OCI-LY3 (cell line): ENCODE results near the gene KAZN.

ENCODE experiments used
- H2AFZ ChIP-seq: fragments of 200-600, 300-600 bp; shearing (Covaris generic); 2 replicates; pipeline ENCODE4 v1.6.0; 2014; ENCODE audit warnings: antibody characterized with exemption, low read depth, low read length
- H3K27ac ChIP-seq: fragments of 200-600, 300-600 bp; sonication (generic); 2 replicates; pipeline ENCODE4 v1.5.1; 2014; ENCODE audit warnings: mild to moderate bottlenecking, low read length, moderate library complexity, mixed read lengths
- H3K27me3 ChIP-seq: fragments of 200-600, 300-600 bp; sonication (generic); 2 replicates; pipeline ENCODE4 v1.6.1; 2014; ENCODE audit warnings: low read depth, low read length, mixed read lengths
- H3K36me3 ChIP-seq: fragments of 200-600, 300-600 bp; sonication (generic); replicated peaks from 2 replicates; pipeline ENCODE3; 2014; ENCODE audit warnings: low read depth, low read length, mixed read lengths
- H3K4me1 ChIP-seq: fragments of 300-600, 200-600 bp; sonication (generic); 2 replicates; pipeline ENCODE4 v1.6.1; 2014; ENCODE audit warnings: low read length, mixed read lengths
- H3K4me2 ChIP-seq: fragments of 200-600, 300-600 bp; sonication (generic); 2 replicates; pipeline ENCODE4 v1.6.1; 2014; ENCODE audit warnings: low read length, mixed read lengths
- H3K4me3 ChIP-seq: fragments of 300-600, 200-600 bp; sonication (generic); 2 replicates; pipeline ENCODE4 v1.5.1; 2014; ENCODE audit warnings: antibody characterized with exemption, mild to moderate bottlenecking, low read length, moderate library complexity
- H3K79me2 ChIP-seq: fragments of 300-600, 200-600 bp; shearing (Covaris generic); 2 replicates; pipeline ENCODE4 v1.6.1; 2014; ENCODE audit warnings: mild to moderate bottlenecking, low read length, mixed read lengths
- H3K9ac ChIP-seq: fragments of 300-600, 200-600 bp; shearing (Covaris generic); 2 replicates; pipeline ENCODE4 v1.6.0; 2014; ENCODE audit warnings: mild to moderate bottlenecking, low read length, moderate library complexity
- H3K9me3 ChIP-seq: fragments of 200-600, 300-600 bp; shearing (Covaris generic); 2 replicates; pipeline ENCODE4 v1.6.1; 2014; ENCODE audit warnings: low read length, mixed read lengths; ENCODE audit not compliant: insufficient read depth
- H4K20me1 ChIP-seq: fragments of 200-600, 300-600 bp; sonication (generic); 2 replicates; pipeline ENCODE4 v1.6.1; 2016; ENCODE audit warnings: low read length, mixed read lengths; ENCODE audit not compliant: insufficient read depth
- EZH2phosphoT487 ChIP-seq: fragments of 200-600 bp; shearing (Covaris generic); IDR thresholded peaks from 2 replicates; pipeline ENCODE4 v1.6.1; 2018; ENCODE audit warnings: antibody characterized with exemption, mixed run types, low read depth
- TF ChIP-seq, protein P1 (sequence below): fragments of 200-600, 300-600 bp; sonication (generic); IDR thresholded peaks from 2 replicates; pipeline ENCODE4 v1.5.1; 2014; ENCODE audit warnings: antibody characterized with exemption, low read length, low read depth

Gene KAZN

DNA sequence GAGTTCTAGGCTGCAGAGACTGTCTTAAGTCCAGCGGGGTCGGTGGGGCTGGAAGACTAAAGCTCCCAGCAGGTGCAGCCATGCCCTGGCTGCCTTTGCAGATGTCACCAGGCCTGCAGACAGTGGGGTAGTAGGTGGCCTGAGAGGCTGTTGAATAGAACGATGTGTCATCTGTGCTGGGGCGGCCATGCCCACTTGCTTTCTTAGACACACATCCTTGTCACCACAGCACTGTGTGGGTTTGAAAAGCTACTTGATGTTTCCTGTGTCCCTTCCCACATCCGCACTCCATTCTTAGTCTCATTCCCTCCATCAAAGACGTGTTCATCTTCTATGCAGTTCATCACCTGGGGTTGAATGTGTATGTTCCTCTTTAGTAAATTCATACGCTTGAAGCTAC lies 370.5 kb downstream of the KAZN start:
- Histone ChIP-seq H2AFZ (no peak overlapping the region), H3K4me2 (no peak overlapping the region), H3K27me3 (no peaks in the 10 kb centered on the region), H3K27ac (no peak overlapping the region), H3K9me3 (no peaks in the 10 kb centered on the region), H3K9ac (no peak overlapping the region), H4K20me1 (no peaks in the 10 kb centered on the region), H3K4me3 (no peak overlapping the region), H3K79me2 (no peaks in the 10 kb centered on the region), H3K4me1 (no peaks in the 10 kb centered on the region), H3K36me3 (no peaks in the 10 kb centered on the region)
- TF ChIP-seq, protein P1, sequence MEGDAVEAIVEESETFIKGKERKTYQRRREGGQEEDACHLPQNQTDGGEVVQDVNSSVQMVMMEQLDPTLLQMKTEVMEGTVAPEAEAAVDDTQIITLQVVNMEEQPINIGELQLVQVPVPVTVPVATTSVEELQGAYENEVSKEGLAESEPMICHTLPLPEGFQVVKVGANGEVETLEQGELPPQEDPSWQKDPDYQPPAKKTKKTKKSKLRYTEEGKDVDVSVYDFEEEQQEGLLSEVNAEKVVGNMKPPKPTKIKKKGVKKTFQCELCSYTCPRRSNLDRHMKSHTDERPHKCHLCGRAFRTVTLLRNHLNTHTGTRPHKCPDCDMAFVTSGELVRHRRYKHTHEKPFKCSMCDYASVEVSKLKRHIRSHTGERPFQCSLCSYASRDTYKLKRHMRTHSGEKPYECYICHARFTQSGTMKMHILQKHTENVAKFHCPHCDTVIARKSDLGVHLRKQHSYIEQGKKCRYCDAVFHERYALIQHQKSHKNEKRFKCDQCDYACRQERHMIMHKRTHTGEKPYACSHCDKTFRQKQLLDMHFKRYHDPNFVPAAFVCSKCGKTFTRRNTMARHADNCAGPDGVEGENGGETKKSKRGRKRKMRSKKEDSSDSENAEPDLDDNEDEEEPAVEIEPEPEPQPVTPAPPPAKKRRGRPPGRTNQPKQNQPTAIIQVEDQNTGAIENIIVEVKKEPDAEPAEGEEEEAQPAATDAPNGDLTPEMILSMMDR, result no peak
- no peak for TF ChIP-seq EZH2phosphoT487

DNA sequence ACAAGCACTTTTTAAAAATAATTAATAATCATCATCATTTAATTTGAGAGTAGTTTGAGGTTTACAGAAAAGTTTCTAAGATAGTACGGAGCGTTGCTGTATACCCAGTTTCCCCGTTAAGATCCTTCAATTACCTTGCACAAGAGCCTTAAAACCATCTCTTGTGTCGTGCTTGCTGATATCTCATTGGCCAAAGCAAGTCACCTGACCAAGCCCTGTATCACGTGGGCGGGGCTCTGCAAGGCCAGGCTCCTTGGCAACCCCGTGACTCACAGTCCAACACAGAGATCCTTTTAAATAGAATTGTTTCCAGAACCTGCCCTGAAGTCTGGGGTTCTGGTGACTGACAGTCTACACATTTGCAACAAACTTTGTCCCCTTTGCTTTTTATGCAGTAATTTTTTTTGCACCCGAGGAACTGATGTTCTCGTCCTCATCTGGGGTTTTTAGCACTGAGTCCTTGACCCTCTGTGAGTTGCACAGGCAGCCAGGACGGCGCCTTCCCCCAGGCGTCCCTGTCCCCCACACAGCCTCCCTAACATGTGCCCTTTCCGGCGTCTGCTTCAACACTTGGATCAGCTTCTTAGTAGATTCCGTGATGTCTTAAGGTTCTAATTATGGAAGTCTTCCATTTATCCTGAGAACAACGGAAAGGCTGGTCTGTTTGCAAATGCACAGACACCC lies 371.8 kb downstream of the KAZN start:
- Histone ChIP-seq H2AFZ (no peak overlapping the region), H3K9ac (no peak overlapping the region), H3K4me1 (no peaks in the 10 kb centered on the region), H3K79me2 (no peaks in the 10 kb centered on the region), H4K20me1 (no peaks in the 10 kb centered on the region), H3K36me3 (no peaks in the 10 kb centered on the region), H3K4me3 (no peak overlapping the region), H3K9me3 (no peaks in the 10 kb centered on the region), H3K27me3 (no peaks in the 10 kb centered on the region), H3K4me2 (no peak overlapping the region), H3K27ac (no peak overlapping the region)
- TF ChIP-seq, protein P1, result no peak
- no peak for TF ChIP-seq EZH2phosphoT487

DNA sequence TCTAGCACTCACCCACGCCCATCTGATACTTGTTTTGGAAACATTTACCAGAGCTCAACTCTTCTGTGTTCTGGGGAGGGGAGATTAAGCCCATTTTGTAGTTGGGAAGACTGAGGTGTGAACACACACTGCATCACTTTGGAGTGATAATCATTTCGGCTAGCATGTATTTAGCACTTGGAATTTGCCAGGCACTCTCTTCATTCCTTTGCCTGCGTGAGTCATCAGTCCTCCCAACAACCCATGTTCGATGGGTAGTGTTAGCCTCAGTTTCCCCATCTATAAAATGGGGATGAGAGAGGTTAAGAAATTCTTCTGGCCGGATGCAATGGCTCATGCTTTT lies 372.3 kb downstream of the KAZN start:
- Histone ChIP-seq H3K4me2 (no peak overlapping the region), H3K27ac (no peak overlapping the region), H4K20me1 (no peaks in the 10 kb centered on the region), H3K9me3 (no peaks in the 10 kb centered on the region), H3K9ac (no peak overlapping the region), H3K79me2 (no peaks in the 10 kb centered on the region), H3K4me3 (no peak overlapping the region), H3K36me3 (no peaks in the 10 kb centered on the region), H3K4me1 (no peaks in the 10 kb centered on the region), H3K27me3 (no peaks in the 10 kb centered on the region), H2AFZ (no peak overlapping the region)
- TF ChIP-seq EZH2phosphoT487, result no peak
- TF ChIP-seq, protein P1, result no peak

DNA sequence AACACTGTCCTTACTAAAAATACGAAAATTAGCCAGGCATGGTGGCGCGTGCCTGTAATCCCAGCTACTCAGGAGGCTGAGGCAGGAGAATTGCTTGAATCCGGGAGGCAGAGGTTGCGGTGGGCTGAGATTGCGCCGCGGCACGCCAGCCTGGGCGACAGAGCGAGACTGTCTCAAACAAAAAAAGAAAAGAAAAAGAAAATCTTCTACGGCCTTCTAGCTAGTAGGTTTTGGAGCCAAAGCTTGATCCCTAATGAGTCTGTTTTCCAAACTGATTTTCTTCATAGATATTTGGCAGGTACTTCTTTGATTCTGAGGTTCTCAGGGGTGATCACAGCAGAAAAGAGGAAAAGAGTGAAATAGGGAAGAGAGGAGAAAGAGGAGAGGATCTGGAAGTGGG lies 372.7 kb downstream of the KAZN start:
- no peaks in the 10 kb centered on the region for H4K20me1 ChIP-seq
- TF ChIP-seq, protein P1, result no peak
- no peak for TF ChIP-seq EZH2phosphoT487
- no peak overlapping the region for H3K4me3 ChIP-seq
- no peaks in the 10 kb centered on the region for H3K4me1 ChIP-seq
- no peaks in the 10 kb centered on the region for H3K9me3 ChIP-seq
- no peaks in the 10 kb centered on the region for H3K27me3 ChIP-seq
- no peaks in the 10 kb centered on the region for H3K79me2 ChIP-seq
- H3K27ac ChIP-seq, result no peak overlapping the region
- no peaks in the 10 kb centered on the region for H3K36me3 ChIP-seq
- no peak overlapping the region for H2AFZ ChIP-seq
- H3K9ac ChIP-seq, result no peak overlapping the region
- H3K4me2 ChIP-seq, result no peak overlapping the region
